Cardiac fibroblast (primary cell): ENCODE results near the gene CNTNAP5.
A peak's percentile ranks its signal among the peaks of the same experiment; 100 is the strongest.

Experiments
- DNase-seq, 2 donors: peaks; one replicate each; pipeline versions ENCODE4 v3.0.0 to v3.0.0-alpha.2; 2010; ENCODE audit warnings: low read depth in 2 of 2
- H3K4me3 ChIP-seq, 2 donors: replicated peaks in 1 of 2; 1 replicate in 1 of 2; 2 replicates in 1 of 2; pipeline ENCODE4 v1.5.1; 2011; ENCODE audit warnings: low read depth in 2 of 2, low read length in 2 of 2, mild to moderate bottlenecking in 2 of 2, moderate library complexity in 1 of 2
- TF ChIP-seq, protein P1 (sequence below): IDR thresholded peaks from one replicate; pipeline ENCODE4 v1.5.1; 2011; ENCODE audit warnings: low read depth, mild to moderate bottlenecking, low read length, inconsistent platforms

Gene CNTNAP5

GRCh38 chr2:124683536-124684428, 658.7 kb downstream of the CNTNAP5 start:
- TF ChIP-seq, protein P1, sequence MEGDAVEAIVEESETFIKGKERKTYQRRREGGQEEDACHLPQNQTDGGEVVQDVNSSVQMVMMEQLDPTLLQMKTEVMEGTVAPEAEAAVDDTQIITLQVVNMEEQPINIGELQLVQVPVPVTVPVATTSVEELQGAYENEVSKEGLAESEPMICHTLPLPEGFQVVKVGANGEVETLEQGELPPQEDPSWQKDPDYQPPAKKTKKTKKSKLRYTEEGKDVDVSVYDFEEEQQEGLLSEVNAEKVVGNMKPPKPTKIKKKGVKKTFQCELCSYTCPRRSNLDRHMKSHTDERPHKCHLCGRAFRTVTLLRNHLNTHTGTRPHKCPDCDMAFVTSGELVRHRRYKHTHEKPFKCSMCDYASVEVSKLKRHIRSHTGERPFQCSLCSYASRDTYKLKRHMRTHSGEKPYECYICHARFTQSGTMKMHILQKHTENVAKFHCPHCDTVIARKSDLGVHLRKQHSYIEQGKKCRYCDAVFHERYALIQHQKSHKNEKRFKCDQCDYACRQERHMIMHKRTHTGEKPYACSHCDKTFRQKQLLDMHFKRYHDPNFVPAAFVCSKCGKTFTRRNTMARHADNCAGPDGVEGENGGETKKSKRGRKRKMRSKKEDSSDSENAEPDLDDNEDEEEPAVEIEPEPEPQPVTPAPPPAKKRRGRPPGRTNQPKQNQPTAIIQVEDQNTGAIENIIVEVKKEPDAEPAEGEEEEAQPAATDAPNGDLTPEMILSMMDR: no peak
- DNase-seq: peak in 1 of 2 donors; percentile 10
- H3K4me3 ChIP-seq: no peak overlapping the region

GRCh38 chr2:124689348-124689747, 664.3 kb downstream of the CNTNAP5 start:
- TF ChIP-seq, protein P1: no peak
- DNase-seq: no peak
- no peak overlapping the region for H3K4me3 ChIP-seq

- no peak for DNase-seq
- TF ChIP-seq, protein P1: no peak
- H3K4me3 ChIP-seq: no peak overlapping the region
These were observed 667.1 kb downstream of the CNTNAP5 start for GRCh38 chr2:124692216-124692615.

- no peak for DNase-seq
- TF ChIP-seq, protein P1: no peak
These were observed 667.6 kb downstream of the CNTNAP5 start for GRCh38 chr2:124692707-124693106.

DNA sequence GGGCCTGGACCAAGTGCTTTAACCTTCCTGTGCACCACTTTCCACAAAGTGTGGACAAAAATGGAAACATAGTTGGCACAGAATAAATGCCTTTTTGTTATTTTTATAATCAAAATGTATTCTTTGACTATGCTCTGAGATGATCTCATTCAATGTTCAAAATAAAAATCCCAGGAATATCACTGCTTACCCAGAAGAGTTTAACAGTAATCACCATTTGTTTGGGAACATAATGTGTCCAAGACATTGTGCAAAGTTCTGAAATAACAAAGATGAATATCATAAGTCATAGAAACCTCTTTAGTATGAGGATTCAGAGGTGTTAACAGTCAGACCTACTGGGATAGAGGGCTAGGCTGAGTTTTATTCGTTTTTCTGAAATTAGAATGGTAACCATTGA, 668.1 kb downstream of the CNTNAP5 start:
- no peak for DNase-seq
- no peak overlapping the region for H3K4me3 ChIP-seq
- TF ChIP-seq, protein P1: no peak

More at GRCh38 chr2:124692707-124693106, 667.6 kb downstream of the CNTNAP5 start:
- no peak overlapping the region for H3K4me3 ChIP-seq

DNA sequence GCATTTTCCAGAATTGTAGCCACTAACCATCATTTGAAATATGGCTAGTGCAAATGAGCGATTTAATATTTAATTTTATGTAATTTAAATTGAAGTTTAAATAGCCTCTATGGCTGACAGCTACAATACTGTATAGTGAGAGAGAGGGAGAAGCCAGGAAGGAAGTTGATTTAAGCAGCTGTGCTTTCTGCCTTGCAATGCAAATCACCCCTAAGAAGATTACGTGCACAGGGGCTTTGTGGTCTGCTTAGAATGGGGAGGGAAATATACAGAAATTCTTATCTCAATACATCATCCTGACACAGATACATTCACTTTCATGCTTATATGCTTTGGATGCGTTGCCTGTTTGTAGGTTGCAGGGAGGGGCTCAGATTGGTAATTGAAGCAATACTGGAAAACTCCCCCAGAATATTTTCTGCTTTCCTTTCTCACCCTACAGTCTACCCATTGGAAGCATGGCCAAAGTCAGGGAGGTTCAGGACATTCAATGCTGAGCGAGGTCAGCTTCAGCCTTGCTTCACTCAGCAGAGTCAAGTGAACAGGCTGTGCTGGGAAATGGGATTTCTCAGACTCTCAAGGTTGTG, 674.0 kb downstream of the CNTNAP5 start:
- TF ChIP-seq, protein P1: no peak
- no peak overlapping the region for H3K4me3 ChIP-seq
- no peak for DNase-seq
